ENCODE data around the gene KRT31.

- TF ChIP-seq CTCF (IDR thresholded peaks at IDR 0.05) (no peak), POLR2A (IDR thresholded peaks at IDR 0.05) (no peak)
Measured at GRCh38 chr17:41440531-41441033, 43.2 kb upstream of the KRT31 start, which contains the start of gene KRT38.

Data from Peyer's patch (tissue), 4 donors.